Activated effector memory CD4-positive, alpha-beta T cell treated with anti-CD3 and anti-CD28 coated beads, Interleukin-2, amount 50 U/mL, for 16 hours (primary cell): ENCODE measurements around the gene ANAPC4.

Experiments used
- DNase-seq: peaks from one replicate; pipeline ENCODE4 v3.0.0-alpha.2; 2020

ANAPC4 gene

GRCh38 chr4:25440478-25441030 is 63.5 kb downstream of the ANAPC4 start:
- no peak for DNase-seq

GRCh38 chr4:25441519-25442117 is 64.6 kb downstream of the ANAPC4 start:
- no peak for DNase-seq

- no peak for DNase-seq
Observed at GRCh38 chr4:25442863-25443307, 65.8 kb downstream of the ANAPC4 start.

- DNase-seq, result no peak
Observed at GRCh38 chr4:25443851-25444250, 66.8 kb downstream of the ANAPC4 start.

- no peak for DNase-seq
Observed at GRCh38 chr4:25446611-25447010, 69.5 kb downstream of the ANAPC4 start.

- no peak for DNase-seq
Observed at GRCh38 chr4:25448379-25449109, 71.5 kb downstream of the ANAPC4 start.

- DNase-seq, result no peak
Observed at GRCh38 chr4:25449270-25449669, 72.2 kb downstream of the ANAPC4 start.

GRCh38 chr4:25449688-25450087 is 72.6 kb downstream of the ANAPC4 start:
- DNase-seq, result no peak

GRCh38 chr4:25450491-25450901 is 73.4 kb downstream of the ANAPC4 start:
- DNase-seq, result no peak

GRCh38 chr4:25451676-25452075 is 74.6 kb downstream of the ANAPC4 start:
- DNase-seq, result no peak

GRCh38 chr4:25452081-25452480 is 75.0 kb downstream of the ANAPC4 start:
- DNase-seq, result no peak

- no peak for DNase-seq
Observed at GRCh38 chr4:25454476-25454875, 77.4 kb downstream of the ANAPC4 start.

- no peak for DNase-seq
Observed at GRCh38 chr4:25457053-25457715, 80.1 kb downstream of the ANAPC4 start.

GRCh38 chr4:25466966-25467697 is 90.1 kb downstream of the ANAPC4 start:
- no peak for DNase-seq

GRCh38 chr4:25467843-25468242 is 90.8 kb downstream of the ANAPC4 start:
- DNase-seq, result no peak
